GM12878 (cell line): ENCODE data around the gene PRDM16.

ENCODE experiments used
- EZH2 ChIP-seq: IDR thresholded peaks from 2 replicates; pipeline ENCODE4 v1.6.1; 2012; ENCODE audit warnings: low read depth, mild to moderate bottlenecking, control low read depth, inconsistent platforms, low read length, borderline replicate concordance; ENCODE audit not compliant: control insufficient read depth
- GABPA ChIP-seq: IDR thresholded peaks from 2 replicates; pipeline ENCODE4 v1.6.1; 2014; ENCODE audit warnings: antibody characterized with exemption, low read depth, mild to moderate bottlenecking, inconsistent platforms
- KLF5 ChIP-seq: fragments of 450-650 bp; IDR thresholded peaks from 2 replicates; pipeline ENCODE4 v1.6.1; 2014; ENCODE audit warnings: mild to moderate bottlenecking; ENCODE audit not compliant: partially characterized antibody
- SP1 ChIP-seq: IDR thresholded peaks from one replicate; pipeline ENCODE4 v1.6.1; 2011; ENCODE audit warnings: low read depth, low read length
- ZNF217 ChIP-seq: fragments of 450-650 bp; IDR thresholded peaks from 2 replicates; pipeline ENCODE4 v1.6.1; 2017; ENCODE audit warnings: antibody characterized with exemption, mild to moderate bottlenecking
- TF ChIP-seq, protein P1 (sequence below), 3 experiments: IDR thresholded peaks in 2 of 3; conservative IDR thresholded peaks in 1 of 3; 2 replicates each; pipeline ENCODE4 v1.5.1; 2011; ENCODE audit warnings: low read depth in 3 of 3, low read length in 3 of 3, mild to moderate bottlenecking in 3 of 3, control low read depth in 2 of 3, moderate library complexity in 2 of 3, inconsistent platforms in 1 of 3, mixed read lengths in 1 of 3; ENCODE audit not compliant: control insufficient read depth in 2 of 3, insufficient read depth in 1 of 3; ENCODE audit errors: extremely low read depth in 1 of 3
- TF ChIP-seq, protein P2 (sequence below): IDR thresholded peaks from 2 replicates; pipeline ENCODE4 v1.6.1; 2012; ENCODE audit warnings: low read depth, low read length, improper control_type of control experiment
- TF ChIP-seq, protein P3 (sequence below): IDR thresholded peaks from 2 replicates; pipeline ENCODE4 v1.6.1; 2012; ENCODE audit warnings: low read length, inconsistent platforms
- TF ChIP-seq, protein P4 (sequence below): fragments of 450-650 bp; IDR thresholded peaks from 2 replicates; pipeline ENCODE4 v1.6.1; 2017; ENCODE audit warnings: mild to moderate bottlenecking, moderate library complexity

DNA sequence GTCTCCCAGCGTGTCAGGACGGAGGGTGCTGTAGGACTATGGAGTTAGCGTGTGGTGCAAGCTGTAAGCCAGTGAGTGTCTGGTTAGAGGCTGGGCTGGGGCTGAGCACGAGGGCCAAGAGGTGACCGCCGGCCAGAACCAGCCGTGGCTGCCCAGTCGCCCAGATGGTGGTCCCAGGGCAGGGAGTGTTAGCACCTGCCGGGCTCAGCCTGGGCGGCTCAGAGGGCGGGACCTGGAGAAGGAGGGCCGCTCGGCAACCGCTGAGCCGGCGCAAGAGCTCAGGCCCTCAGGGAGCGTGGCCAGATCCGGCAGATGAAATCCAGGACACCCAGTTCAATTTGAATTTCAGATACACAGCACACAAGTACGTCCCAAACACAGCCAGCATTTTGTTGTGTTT lies 87.9 kb downstream of the PRDM16 start:
- TF ChIP-seq, protein P1, sequence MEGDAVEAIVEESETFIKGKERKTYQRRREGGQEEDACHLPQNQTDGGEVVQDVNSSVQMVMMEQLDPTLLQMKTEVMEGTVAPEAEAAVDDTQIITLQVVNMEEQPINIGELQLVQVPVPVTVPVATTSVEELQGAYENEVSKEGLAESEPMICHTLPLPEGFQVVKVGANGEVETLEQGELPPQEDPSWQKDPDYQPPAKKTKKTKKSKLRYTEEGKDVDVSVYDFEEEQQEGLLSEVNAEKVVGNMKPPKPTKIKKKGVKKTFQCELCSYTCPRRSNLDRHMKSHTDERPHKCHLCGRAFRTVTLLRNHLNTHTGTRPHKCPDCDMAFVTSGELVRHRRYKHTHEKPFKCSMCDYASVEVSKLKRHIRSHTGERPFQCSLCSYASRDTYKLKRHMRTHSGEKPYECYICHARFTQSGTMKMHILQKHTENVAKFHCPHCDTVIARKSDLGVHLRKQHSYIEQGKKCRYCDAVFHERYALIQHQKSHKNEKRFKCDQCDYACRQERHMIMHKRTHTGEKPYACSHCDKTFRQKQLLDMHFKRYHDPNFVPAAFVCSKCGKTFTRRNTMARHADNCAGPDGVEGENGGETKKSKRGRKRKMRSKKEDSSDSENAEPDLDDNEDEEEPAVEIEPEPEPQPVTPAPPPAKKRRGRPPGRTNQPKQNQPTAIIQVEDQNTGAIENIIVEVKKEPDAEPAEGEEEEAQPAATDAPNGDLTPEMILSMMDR (IDR thresholded peaks at IDR 0.05 in 2 of 3, conservative IDR thresholded peaks at IDR 0.05 in 1 of 3; ENCODE audit: control insufficient read depth in 2 of 3, extremely low read depth in 1 of 3, insufficient read depth in 1 of 3, low read depth in 3 of 3, low read length in 3 of 3): no peak
- TF ChIP-seq GABPA (no peak), EZH2 (no peak), KLF5 (no peak), SP1 (no peak), ZNF217 (no peak)
- TF ChIP-seq, protein P2, sequence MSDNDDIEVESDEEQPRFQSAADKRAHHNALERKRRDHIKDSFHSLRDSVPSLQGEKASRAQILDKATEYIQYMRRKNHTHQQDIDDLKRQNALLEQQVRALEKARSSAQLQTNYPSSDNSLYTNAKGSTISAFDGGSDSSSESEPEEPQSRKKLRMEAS: no peak
- TF ChIP-seq, protein P3, sequence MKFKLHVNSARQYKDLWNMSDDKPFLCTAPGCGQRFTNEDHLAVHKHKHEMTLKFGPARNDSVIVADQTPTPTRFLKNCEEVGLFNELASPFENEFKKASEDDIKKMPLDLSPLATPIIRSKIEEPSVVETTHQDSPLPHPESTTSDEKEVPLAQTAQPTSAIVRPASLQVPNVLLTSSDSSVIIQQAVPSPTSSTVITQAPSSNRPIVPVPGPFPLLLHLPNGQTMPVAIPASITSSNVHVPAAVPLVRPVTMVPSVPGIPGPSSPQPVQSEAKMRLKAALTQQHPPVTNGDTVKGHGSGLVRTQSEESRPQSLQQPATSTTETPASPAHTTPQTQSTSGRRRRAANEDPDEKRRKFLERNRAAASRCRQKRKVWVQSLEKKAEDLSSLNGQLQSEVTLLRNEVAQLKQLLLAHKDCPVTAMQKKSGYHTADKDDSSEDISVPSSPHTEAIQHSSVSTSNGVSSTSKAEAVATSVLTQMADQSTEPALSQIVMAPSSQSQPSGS: no peak
- TF ChIP-seq, protein P4, sequence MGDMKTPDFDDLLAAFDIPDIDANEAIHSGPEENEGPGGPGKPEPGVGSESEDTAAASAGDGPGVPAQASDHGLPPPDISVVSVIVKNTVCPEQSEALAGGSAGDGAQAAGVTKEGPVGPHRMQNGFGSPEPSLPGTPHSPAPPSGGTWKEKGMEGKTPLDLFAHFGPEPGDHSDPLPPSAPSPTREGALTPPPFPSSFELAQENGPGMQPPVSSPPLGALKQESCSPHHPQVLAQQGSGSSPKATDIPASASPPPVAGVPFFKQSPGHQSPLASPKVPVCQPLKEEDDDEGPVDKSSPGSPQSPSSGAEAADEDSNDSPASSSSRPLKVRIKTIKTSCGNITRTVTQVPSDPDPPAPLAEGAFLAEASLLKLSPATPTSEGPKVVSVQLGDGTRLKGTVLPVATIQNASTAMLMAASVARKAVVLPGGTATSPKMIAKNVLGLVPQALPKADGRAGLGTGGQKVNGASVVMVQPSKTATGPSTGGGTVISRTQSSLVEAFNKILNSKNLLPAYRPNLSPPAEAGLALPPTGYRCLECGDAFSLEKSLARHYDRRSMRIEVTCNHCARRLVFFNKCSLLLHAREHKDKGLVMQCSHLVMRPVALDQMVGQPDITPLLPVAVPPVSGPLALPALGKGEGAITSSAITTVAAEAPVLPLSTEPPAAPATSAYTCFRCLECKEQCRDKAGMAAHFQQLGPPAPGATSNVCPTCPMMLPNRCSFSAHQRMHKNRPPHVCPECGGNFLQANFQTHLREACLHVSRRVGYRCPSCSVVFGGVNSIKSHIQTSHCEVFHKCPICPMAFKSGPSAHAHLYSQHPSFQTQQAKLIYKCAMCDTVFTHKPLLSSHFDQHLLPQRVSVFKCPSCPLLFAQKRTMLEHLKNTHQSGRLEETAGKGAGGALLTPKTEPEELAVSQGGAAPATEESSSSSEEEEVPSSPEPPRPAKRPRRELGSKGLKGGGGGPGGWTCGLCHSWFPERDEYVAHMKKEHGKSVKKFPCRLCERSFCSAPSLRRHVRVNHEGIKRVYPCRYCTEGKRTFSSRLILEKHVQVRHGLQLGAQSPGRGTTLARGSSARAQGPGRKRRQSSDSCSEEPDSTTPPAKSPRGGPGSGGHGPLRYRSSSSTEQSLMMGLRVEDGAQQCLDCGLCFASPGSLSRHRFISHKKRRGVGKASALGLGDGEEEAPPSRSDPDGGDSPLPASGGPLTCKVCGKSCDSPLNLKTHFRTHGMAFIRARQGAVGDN: no peak
